ENCODE data around the gene MYO6.
"Not testable (repeated sequence)": the region's sequence is repeated elsewhere in the genome, so short reads cannot be mapped to it uniquely, and the experiment has no call there.

The MYO6 gene

GRCh38 chr6:75893776-75894152 lies 144.7 kb downstream of the MYO6 start:
- FAIRE-seq, result no peak

- no peak for FAIRE-seq
These were observed 147.5 kb downstream of the MYO6 start for GRCh38 chr6:75896526-75896925.

- FAIRE-seq, result not testable (repeated sequence)
These were observed 151.2 kb downstream of the MYO6 start for GRCh38 chr6:75900216-75900615.

GRCh38 chr6:75905129-75905528 lies 156.1 kb downstream of the MYO6 start:
- FAIRE-seq, result not testable (repeated sequence)

- FAIRE-seq, result no peak
These were observed 157.8 kb downstream of the MYO6 start for GRCh38 chr6:75906871-75907270.

- FAIRE-seq, result no peak
These were observed 158.4 kb downstream of the MYO6 start for GRCh38 chr6:75907444-75907843.

- FAIRE-seq, result no peak
These were observed 164.0 kb downstream of the MYO6 start for GRCh38 chr6:75913040-75913439.

GRCh38 chr6:75922226-75922625 lies 173.2 kb downstream of the MYO6 start:
- FAIRE-seq, result no peak

GRCh38 chr6:75926293-75927168 lies 177.5 kb downstream of the MYO6 start:
- no peak for FAIRE-seq

GRCh38 chr6:75931011-75931680 lies 182.1 kb downstream of the MYO6 start:
- no peak for FAIRE-seq

- FAIRE-seq, result no peak
These were observed 183.0 kb downstream of the MYO6 start for GRCh38 chr6:75932067-75932466.

GRCh38 chr6:75933387-75933975 lies 184.4 kb downstream of the MYO6 start:
- no peak for FAIRE-seq

GRCh38 chr6:75934643-75935472 lies 185.8 kb downstream of the MYO6 start:
- FAIRE-seq, result no peak

- FAIRE-seq, result no peak
These were observed 186.4 kb downstream of the MYO6 start for GRCh38 chr6:75935473-75935793.

- FAIRE-seq, result no peak
These were observed 187.6 kb downstream of the MYO6 start for GRCh38 chr6:75936682-75937081.

GRCh38 chr6:75937846-75938245 lies 188.8 kb downstream of the MYO6 start:
- FAIRE-seq, result no peak

GRCh38 chr6:75940564-75940963 lies 191.5 kb downstream of the MYO6 start:
- no peak for FAIRE-seq

GRCh38 chr6:75941509-75941908 lies 192.5 kb downstream of the MYO6 start:
- FAIRE-seq, result no peak

GRCh38 chr6:75943381-75943780 lies 194.3 kb downstream of the MYO6 start:
- no peak for FAIRE-seq

- FAIRE-seq, result no peak
These were observed 197.2 kb downstream of the MYO6 start for GRCh38 chr6:75946146-75946831.

- FAIRE-seq, result no peak
These were observed 198.9 kb downstream of the MYO6 start for GRCh38 chr6:75947935-75948334.

- no peak for FAIRE-seq
These were observed 203.1 kb downstream of the MYO6 start for GRCh38 chr6:75952128-75952527.
